ENCODE data around the gene CHKA. TPM values are rescaled to one million over a fixed set of nuclear protein-coding genes. Genes with fewer than 3 reads are reported as not detected.

CHKA gene
- total RNA-seq, 3 donors from 2014 or later: 15.1 to 20.2 (median 18.9) TPM

GRCh38 chr11:68010090-68011041 lies 110.8 kb downstream of the CHKA start, which contains the start of gene ALDH3B1:
Gene ALDH3B1 (plus strand): TSS chr11:68010327. CDS start chr11:68015298, 4,971 bp downstream.
- Mint-ChIP-seq H3K4me3 (no peak within 1 kb of the TSS), H3K4me1 (ENCODE audit: low read depth) (peaks cover 1% of the 10 kb centered on the region), H3K36me3 (ENCODE audit: insufficient read depth) (no peaks in the 10 kb centered on the region), H3K9me3 (no peaks in the 10 kb centered on the region), H3K27me3 (ENCODE audit: low read depth) (peaks cover 2% of the 10 kb centered on the region)
- no peak for DNase-seq
- no peak for ATAC-seq

DNA sequence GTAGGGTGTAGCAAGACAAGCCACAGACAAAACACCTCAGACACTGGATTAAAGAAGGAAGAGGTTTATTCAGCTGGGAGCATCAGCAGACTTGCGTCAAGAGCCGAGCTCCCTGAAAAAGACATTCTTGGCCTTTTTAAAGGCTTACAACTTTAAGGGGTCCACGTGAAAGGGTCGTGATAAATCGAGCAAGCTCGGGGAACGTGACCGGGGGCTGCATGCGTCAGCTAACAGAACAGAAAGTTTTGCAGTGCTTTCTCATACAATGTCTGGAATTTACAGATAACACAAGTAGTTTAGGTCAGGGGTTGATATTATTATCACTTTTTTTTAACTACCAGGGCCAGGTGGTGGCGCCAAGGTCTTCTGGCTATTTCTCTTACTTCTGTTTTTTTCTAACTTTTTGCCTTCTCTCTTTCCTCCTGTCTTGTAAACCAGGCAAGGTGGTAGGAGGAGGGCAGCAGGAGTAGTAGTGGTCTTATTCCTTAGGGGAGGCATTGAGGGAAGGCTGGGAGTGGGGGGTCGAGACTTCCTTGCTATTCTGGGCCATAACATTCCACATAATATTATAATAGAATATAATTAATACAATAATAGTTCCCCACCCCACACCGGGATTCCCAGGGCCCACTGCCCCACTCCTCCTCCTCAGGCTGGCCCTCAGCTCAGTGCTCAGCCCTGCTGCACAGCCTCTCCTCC lies 111.6 kb downstream of the CHKA start:
- DNase-seq (no peak), ATAC-seq (no peak)
- H3K27me3 Mint-ChIP-seq (ENCODE audit: low read depth): peaks cover 2% of the 10 kb centered on the region
- H3K4me1 Mint-ChIP-seq (ENCODE audit: low read depth): peaks cover 4% of the 10 kb centered on the region
- H3K4me3 Mint-ChIP-seq: no peak overlapping the region
- H3K9me3 Mint-ChIP-seq: no peaks in the 10 kb centered on the region
- H3K36me3 Mint-ChIP-seq (ENCODE audit: insufficient read depth): no peaks in the 10 kb centered on the region

DNA sequence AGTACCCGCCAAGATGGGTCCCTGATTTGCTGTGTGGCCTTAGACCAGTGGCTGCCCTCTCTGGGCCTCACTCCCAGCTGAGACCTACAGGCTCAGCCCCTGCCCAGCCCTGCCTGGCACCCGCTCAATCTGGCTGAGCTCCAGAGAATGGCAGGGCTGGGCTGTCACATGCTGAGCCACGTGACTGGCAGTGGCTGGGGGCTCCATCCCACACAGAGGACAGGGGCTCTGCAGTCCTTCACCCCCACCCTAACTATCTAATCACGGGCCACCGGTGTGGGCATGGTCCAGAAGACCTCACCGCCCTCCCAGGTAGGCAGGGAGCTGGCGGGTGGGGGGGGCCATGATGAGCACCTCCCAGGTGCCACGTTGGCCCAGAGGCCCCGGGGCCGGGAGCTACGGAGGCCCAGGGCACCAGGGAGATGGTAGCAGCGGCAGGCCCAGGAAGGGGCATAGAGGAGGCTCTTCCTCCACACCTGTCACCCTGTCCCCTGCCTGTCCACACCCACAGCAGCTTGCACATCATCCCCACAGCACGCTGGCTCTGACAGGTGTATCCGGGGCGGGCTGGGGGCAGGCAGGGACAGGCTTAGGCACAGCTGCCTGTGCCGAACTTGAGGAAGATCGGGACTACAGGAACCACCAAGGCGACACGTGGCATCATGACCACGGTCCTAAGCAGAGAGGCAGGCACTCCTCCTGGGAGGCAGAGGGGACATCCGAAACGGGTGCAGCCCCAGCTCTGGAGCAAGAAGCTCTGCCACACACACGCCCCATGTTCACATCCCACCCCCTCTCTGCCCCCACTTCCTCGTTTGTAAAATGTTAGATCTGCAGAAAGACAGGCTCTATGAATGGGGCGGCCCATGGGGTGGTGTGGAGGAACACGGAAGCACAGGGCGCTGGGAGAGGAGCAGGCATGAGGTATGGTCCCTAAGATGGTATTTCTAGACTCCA lies 112.5 kb downstream of the CHKA start:
- Mint-ChIP-seq H3K4me3 (no peak overlapping the region), H3K36me3 (ENCODE audit: insufficient read depth) (no peaks in the 10 kb centered on the region), H3K9me3 (no peaks in the 10 kb centered on the region), H3K27me3 (ENCODE audit: low read depth) (peaks cover 2% of the 10 kb centered on the region), H3K4me1 (ENCODE audit: low read depth) (peaks cover 6% of the 10 kb centered on the region)
- DNase-seq: no peak
- no peak for ATAC-seq

- no peak for DNase-seq
- H3K9me3 Mint-ChIP-seq: no peaks in the 10 kb centered on the region
- peaks cover 9% of the 10 kb centered on the region for H3K4me1 Mint-ChIP-seq (ENCODE audit: low read depth)
- ATAC-seq: no peak
- no peaks in the 10 kb centered on the region for H3K36me3 Mint-ChIP-seq (ENCODE audit: insufficient read depth)
- H3K27me3 Mint-ChIP-seq (ENCODE audit: low read depth): peaks cover 2% of the 10 kb centered on the region
- H3K4me3 Mint-ChIP-seq: no peak overlapping the region
These were observed 113.4 kb downstream of the CHKA start for GRCh38 chr11:68007498-68008380.

DNA sequence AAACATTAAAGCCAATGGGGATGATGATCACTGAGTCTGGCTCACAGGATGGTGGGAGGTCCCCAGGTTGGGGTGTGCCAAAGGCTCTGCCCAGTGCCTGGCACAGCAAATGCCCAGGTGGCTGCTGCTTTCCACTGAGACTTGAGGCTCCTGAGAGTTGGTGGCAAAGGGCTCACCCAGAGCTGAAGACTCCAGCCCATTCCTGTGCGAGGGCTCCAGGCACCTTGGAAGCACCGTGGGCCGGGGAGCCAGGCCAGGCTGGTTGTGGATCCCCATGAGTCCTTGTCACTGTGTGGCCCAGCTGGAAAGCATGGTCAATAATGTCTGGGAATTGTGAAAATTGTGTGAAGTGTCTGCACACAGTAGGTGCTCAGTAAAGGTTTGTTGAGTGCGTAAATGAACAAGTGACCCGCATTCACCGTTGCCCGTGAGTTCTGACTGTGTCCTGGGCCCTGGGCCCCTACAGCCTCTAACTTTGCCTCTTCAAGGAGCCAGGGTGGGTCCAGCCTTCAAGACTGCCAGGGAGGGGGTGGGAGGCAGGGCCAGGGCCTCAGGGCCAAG lies 114.5 kb downstream of the CHKA start:
- DNase-seq (no peak), ATAC-seq (no peak)
- Mint-ChIP-seq H3K36me3 (ENCODE audit: insufficient read depth) (peaks cover 2% of the 10 kb centered on the region), H3K4me3 (no peak overlapping the region), H3K27me3 (ENCODE audit: low read depth) (peaks cover 2% of the 10 kb centered on the region), H3K4me1 (ENCODE audit: low read depth) (peaks cover 16% of the 10 kb centered on the region), H3K9me3 (no peaks in the 10 kb centered on the region)

- ATAC-seq (no peak), DNase-seq (no peak)
- Mint-ChIP-seq H3K27me3 (ENCODE audit: low read depth) (peaks cover 2% of the 10 kb centered on the region), H3K4me1 (ENCODE audit: low read depth) (peaks cover 16% of the 10 kb centered on the region), H3K36me3 (ENCODE audit: insufficient read depth) (peaks cover 2% of the 10 kb centered on the region), H3K9me3 (no peaks in the 10 kb centered on the region), H3K4me3 (peak overlapping the region; percentile 80)
These were observed 116.4 kb downstream of the CHKA start for GRCh38 chr11:68004551-68005335.

- Mint-ChIP-seq H3K4me1 (ENCODE audit: low read depth) (peaks cover 15% of the 10 kb centered on the region), H3K36me3 (ENCODE audit: insufficient read depth) (peaks cover 2% of the 10 kb centered on the region), H3K9me3 (no peaks in the 10 kb centered on the region), H3K4me3 (peak within 1 kb of the TSS; percentile 83), H3K27me3 (ENCODE audit: low read depth) (no peaks in the 10 kb centered on the region)
- peak; percentile 92 to 96 for ATAC-seq
- peak; percentile 66 for DNase-seq
These were observed 117.2 kb downstream of the CHKA start, which contains the start of gene UNC93B1 for GRCh38 chr11:68003846-68004550. Gene UNC93B1 (minus strand): TSS chr11:68004097. CDS start chr11:68004043, 54 bp downstream.

DNA sequence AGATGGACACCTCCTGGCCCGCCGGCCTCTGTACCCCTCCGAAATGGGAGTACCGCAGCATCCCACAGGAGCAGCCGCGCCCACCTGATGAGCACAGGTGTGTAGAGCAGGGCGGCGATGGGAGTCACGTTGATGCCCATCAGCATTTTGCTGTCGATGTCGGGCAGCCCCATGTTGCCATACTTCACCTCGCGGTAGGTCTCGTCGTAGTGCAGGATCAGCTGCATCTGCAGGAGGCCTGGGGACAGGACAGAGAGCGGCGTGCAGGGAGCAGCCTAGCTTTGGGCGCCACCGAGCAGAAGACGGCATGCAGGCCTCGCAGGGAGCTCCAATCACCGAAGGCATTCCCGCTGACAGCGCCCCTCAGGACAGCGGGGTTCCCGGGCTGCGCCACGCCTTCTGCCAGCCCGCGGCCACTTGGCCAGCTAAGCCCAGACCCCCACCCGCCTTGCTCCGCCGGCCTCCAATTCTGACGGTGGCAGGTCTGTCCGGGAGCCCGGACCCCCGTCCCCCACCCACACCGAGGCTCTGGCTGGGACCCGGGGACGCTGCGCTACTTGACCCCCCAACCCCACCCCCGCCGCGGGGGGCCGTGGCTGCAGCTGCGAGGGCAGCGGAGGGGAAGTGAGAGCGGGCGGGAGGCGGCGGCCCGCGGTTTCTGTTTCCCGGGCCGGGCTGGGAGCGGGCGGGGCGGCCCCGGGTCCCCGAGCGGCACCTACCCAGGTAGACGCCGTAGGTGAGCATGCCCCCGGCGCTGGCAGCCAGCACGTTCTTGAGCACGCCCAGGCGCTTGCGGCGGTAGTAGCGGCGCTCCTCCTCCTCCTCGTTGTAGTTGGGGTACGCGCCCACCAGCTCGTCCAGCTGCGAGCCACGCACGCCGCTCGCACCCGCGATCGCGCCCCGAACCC lies 118.0 kb downstream of the CHKA start:
- peak; percentile 61 for DNase-seq
- Mint-ChIP-seq H3K36me3 (ENCODE audit: insufficient read depth) (peaks cover 2% of the 10 kb centered on the region), H3K9me3 (no peaks in the 10 kb centered on the region), H3K4me1 (ENCODE audit: low read depth) (peaks cover 20% of the 10 kb centered on the region), H3K27me3 (ENCODE audit: low read depth) (no peaks in the 10 kb centered on the region), H3K4me3 (peak overlapping the region; percentile 83)
- ATAC-seq: peak; percentile 77
